Fibroblast of skin of left biceps (primary cell): ENCODE results near the gene HIC2.
"Not testable (repeated sequence)": the region's sequence is repeated elsewhere in the genome, so short reads cannot be mapped to it uniquely, and the experiment has no call there.

Source experiments
- DNase-seq, 2 experiments: peaks; one replicate each; pipeline ENCODE4 v3.0.0-alpha.2; 2013; ENCODE audit warnings: low read depth in 2 of 2

HIC2 gene

DNA sequence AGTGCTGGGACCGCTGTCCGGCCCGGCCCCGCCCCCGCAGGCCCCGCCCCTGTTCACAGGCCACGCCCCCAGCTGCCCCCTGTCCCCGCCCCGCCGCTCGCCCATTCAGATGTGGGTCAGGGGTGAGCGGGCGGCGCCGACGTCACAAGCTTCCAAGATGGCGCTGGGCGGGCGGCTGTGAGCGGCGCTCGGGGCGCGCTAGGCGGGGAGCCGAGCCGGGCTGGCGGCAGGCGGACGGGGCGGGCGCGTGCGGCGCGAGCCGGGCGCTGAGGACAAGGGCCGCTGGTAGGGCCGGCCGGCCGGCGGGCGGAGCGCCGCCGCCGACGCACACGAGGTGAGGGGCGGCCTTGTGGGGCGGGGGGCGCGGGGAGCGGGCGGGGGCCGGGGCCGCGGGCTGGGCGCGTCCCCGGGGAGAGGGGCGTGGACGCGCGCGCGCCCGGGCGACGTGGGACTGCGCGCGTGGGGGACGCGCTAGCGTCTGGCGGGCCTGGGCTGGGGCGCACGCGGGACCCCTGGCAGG lies at the start of gene HIC2:
Gene HIC2 (plus strand): TSS at position 145 of the 520 bp plus-strand sequence. CDS start 25,461 bp downstream, outside the sequence.
- not testable (repeated sequence) for DNase-seq

DNA sequence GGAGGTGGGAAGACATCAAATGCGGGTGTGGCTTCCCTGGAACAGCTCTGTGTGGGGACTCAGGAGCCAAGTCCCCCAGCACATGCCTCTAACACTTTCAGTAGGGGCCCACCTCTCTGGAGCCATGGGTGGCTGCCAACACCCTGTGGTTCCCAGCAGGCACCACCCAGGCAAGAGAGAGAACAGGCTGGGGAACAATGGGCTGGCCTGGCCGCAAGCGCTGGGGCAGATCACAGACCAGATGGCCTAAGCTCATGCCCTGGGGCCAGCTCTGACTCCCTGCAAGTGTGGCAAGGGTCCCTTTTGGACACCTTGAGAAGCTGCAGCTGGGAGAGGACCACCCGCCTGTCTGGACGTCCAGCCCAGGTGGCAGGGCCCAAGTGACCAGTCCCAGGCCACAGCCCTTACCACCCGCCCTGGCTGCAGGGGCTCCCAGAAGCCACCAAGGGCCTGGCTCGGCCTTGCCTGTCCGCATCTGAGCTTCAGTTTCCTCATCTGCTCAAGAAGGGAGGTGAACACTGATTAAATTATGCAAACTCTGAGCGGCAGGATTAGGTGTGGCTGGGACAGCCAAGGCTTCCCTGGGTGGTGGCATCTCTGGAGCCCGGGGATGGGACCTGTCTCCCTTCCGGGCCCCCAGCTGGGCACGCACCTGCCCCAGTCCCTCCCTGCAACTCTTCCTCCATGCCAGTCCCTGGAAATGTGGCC lies 48.4 kb upstream of the HIC2 start:
- DNase-seq, result not testable (repeated sequence)

DNA sequence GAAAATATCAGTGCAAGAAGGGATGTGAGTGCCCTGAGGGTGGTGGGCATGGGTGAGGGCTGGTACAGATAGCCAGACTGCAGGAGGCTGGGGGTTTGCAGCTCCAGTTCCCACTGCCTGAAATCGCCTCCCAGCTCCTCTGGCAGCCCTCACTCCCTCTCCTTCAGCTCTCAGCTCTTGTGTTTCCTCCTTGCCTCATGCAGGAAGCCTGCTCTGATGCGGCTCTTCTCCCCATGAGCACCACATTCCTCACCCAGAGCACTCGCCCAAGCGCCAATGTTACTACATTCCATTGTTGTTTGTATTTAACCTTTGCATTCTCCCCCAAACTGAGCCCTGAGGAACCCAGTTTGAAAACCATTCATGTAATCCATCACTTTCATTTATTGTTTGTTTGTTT lies 41.3 kb upstream of the HIC2 start:
- not testable (repeated sequence) for DNase-seq

- not testable (repeated sequence) for DNase-seq
Observed at GRCh38 chr22:21383701-21384467, 33.3 kb upstream of the HIC2 start, which contains the start of gene RIMBP3B. RIMBP3B (plus strand) TSS chr22:21383751; CDS start chr22:21383859, 108 bp downstream.

- not testable (repeated sequence) for DNase-seq
Observed at GRCh38 chr22:21384468-21385357, 32.5 kb upstream of the HIC2 start.

DNA sequence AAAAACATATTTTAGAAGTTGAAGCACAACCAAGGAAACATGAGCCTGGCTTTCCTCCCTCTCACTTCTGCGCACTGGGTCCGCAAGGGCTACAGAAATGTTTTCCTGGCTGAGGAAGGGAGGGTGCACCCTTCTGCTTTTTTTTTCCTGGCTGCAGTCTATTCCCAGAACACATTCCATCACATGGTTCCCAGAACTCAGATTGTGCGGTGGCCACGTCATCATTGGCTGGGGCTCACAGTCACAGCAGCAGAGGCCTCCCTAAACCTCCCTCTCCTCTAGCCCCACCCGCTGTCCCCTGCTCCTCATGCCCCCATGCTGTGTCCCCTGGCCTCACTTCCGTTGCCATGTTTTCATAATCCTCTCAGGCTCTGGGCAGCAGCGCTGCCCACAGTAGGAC lies 27.7 kb upstream of the HIC2 start:
- DNase-seq, result not testable (repeated sequence)

DNA sequence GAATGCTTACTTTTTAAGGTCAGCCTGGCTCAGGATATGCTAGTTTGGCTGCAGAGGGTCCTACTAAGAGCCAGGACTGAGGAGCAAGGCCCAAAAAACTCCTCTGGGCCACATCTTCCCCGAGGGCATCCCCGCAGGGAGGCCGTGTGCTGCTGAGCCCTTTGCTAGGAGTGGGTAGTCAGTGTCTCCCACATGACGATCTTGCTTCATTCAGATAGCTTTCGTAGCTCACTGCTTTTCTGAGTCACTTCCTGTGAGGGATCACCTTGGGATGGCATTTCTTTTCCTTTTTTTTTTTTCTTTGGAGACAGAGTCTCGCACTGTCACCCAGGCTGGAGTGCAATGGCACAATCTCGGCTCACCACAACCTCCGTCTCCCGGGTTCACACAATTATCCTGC lies 27.2 kb upstream of the HIC2 start:
- DNase-seq, result not testable (repeated sequence)

DNA sequence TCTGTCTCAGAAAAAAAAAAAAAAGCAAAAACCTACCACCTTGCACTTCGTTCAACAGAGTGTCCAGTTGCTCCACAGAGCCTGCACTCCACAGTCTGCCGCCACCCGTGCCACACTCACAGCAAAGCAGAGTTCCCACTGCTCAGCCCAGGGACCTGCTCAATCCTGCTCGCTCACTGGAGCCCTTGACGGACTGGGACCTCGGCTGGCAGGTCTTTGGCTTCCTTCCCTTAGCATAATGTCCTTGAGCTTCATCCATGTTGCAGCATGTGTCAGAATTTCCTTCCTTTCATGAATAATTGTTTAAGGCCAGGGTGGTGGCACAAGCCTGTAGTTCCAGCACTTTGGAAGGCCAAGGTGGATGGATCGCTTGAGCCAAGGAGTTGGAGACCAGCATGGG lies 22.6 kb upstream of the HIC2 start:
- not testable (repeated sequence) for DNase-seq

DNA sequence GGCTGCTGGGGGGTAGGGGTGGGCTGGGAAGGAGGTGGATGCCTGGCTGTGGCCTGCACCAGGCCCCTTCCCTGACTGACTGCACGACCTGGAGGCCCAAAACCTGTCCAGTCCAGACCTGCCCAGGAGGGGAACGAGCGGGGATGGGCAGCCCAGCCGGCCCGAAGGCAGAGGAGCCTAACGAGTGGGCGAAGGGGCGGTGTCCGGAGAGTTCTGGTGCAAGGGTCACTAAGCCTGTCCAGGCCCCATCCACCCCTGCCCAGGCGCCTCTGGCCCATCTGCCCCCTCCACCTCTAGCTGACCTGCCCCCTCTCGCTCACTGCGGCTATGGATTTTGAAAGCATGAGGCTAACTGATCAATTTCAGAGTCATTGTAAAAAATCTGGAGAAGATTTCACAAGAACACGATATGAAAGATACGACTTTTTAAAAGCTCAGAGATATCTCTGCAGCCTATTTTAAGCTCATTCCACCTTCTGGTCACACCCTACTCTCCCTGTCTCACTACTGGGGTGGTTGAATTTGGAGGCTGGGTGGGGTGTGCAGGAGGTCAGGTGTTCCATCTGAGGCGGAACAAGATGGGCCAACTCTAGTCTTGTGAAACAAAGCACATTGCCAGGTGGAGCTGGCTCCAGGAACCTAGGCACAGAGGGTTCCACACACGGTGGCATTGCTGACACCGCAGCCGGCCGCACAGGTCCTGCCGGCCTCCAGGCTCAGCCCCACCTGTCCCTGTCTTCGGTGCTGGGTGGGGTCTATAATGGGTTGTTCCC lies 15.8 kb upstream of the HIC2 start:
- DNase-seq, result not testable (repeated sequence)

DNA sequence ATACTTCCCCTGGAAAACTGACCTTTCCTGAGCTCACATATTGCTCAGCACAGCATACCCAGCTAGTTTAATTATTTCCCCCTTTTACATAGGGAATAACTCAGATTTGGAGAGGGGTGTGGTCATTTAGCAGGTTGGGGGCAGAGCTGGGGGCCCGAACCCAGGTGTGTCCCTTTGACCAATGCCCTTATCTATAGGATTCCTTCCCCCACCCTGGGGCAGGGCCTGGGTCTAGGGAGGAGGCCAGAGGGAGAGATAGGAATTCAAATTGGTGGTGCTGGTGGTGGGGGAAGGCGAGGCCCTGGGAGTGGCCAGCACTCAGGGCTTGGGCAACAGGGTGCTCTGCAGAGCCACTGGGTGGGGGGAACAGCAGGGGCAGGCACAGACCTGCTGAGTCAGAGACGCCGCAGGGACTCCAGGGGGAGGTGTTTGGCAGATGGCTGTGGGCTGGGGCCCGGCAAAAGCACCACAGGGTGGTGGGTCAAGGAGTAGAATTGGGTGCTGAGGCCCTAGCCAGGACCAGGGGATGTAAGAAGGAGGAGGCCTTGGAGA lies 14.3 kb upstream of the HIC2 start:
- not testable (repeated sequence) for DNase-seq

GRCh38 chr22:21407139-21407538 lies 10.0 kb upstream of the HIC2 start:
- DNase-seq, result not testable (repeated sequence)

- not testable (repeated sequence) for DNase-seq
Observed at GRCh38 chr22:21407792-21408191, 9.4 kb upstream of the HIC2 start.

GRCh38 chr22:21416375-21416774 lies 796 bp upstream of the HIC2 start:
- not testable (repeated sequence) for DNase-seq

GRCh38 chr22:21417853-21418252 lies 682 bp downstream of the HIC2 start:
- not testable (repeated sequence) for DNase-seq

GRCh38 chr22:21418974-21419638 lies 1.9 kb downstream of the HIC2 start:
- not testable (repeated sequence) for DNase-seq

GRCh38 chr22:21420180-21420763 lies 3.1 kb downstream of the HIC2 start:
- DNase-seq, result not testable (repeated sequence)

- not testable (repeated sequence) for DNase-seq
Observed at GRCh38 chr22:21424084-21424709, 7.0 kb downstream of the HIC2 start.

GRCh38 chr22:21434378-21435233 lies 17.4 kb downstream of the HIC2 start:
- not testable (repeated sequence) for DNase-seq
